SK-N-SH (cell line): ENCODE data around the gene TBC1D12.

Experiments
- CTCF ChIP-seq: fragments of 200-600 bp; sonication (generic); IDR thresholded peaks from 2 replicates; pipeline ENCODE4 v1.6.1; 2017; ENCODE audit warnings: antibody characterized with exemption, mild to moderate bottlenecking, moderate library complexity
- ELF1 ChIP-seq: IDR thresholded peaks from 2 replicates; pipeline ENCODE4 v1.4.0; 2012
- EZH2phosphoT487 ChIP-seq: fragments of 200-600 bp; sonication (generic); IDR thresholded peaks from 2 replicates; pipeline ENCODE4 v1.6.1; 2017; ENCODE audit warnings: low read depth, mixed run types, mild to moderate bottlenecking, antibody characterized with exemption, moderate library complexity, borderline replicate concordance
- FOXM1 ChIP-seq: IDR thresholded peaks from 2 replicates; pipeline ENCODE4 v1.4.0; 2012; ENCODE audit warnings: low read depth, mild to moderate bottlenecking
- GATA2 ChIP-seq: sonication (generic); formaldehyde crosslinking; IDR thresholded peaks from 2 replicates; pipeline ENCODE4 v1.5.0; 2020; ENCODE audit warnings: mild to moderate bottlenecking, missing genetic modification reagents
- JUND ChIP-seq: IDR thresholded peaks from 2 replicates; pipeline ENCODE4 v1.4.0; 2012
- MAX ChIP-seq: IDR thresholded peaks from 2 replicates; pipeline ENCODE4 v1.4.0; 2012; ENCODE audit warnings: low read depth
- POLR2AphosphoS5 ChIP-seq: IDR thresholded peaks from 2 replicates; pipeline ENCODE4 v1.6.1; 2012; ENCODE audit warnings: low read depth, low read length
- RXRA ChIP-seq: IDR thresholded peaks from 2 replicates; pipeline ENCODE4 v1.4.0; 2012; ENCODE audit warnings: low read depth, mild to moderate bottlenecking, borderline replicate concordance

GRCh38 chr10:94375374-94375773 is 27.0 kb upstream of the TBC1D12 start:
- TF ChIP-seq POLR2AphosphoS5: no peak
- no peak for TF ChIP-seq MAX
- TF ChIP-seq JUND: no peak
- no peak for TF ChIP-seq CTCF
- TF ChIP-seq RXRA: no peak
- no peak for TF ChIP-seq EZH2phosphoT487
- TF ChIP-seq FOXM1: no peak
- no peak for TF ChIP-seq ELF1
- no peak for TF ChIP-seq GATA2 (CRISPR knock-in tag)
